DMS 273 (cell line): ENCODE measurements around the gene RUNX2.
A peak's percentile ranks its signal among the peaks of the same experiment; 100 is the strongest.

Source experiments
- DNase-seq: peaks from one replicate; lab custom pipeline; 2025; ENCODE audit not compliant: unreplicated experiment; lab: John Stamatoyannopoulos, UW

RUNX2 gene

GRCh38 chr6:45609141-45609638 is 281.1 kb downstream of the RUNX2 start:
- DNase-seq, result peak; percentile 15

GRCh38 chr6:45610374-45610773 is 282.2 kb downstream of the RUNX2 start:
- DNase-seq, result no peak

- DNase-seq, result no peak
Observed at GRCh38 chr6:45610832-45611231, 282.7 kb downstream of the RUNX2 start.

GRCh38 chr6:45611491-45611890 is 283.4 kb downstream of the RUNX2 start:
- DNase-seq, result no peak

- DNase-seq, result no peak
Observed at GRCh38 chr6:45613656-45614055, 285.5 kb downstream of the RUNX2 start.

GRCh38 chr6:45614488-45615285 is 286.6 kb downstream of the RUNX2 start:
- DNase-seq, result no peak

- no peak for DNase-seq
Observed at GRCh38 chr6:45616209-45616608, 288.1 kb downstream of the RUNX2 start.

GRCh38 chr6:45617441-45617840 is 289.3 kb downstream of the RUNX2 start:
- no peak for DNase-seq

GRCh38 chr6:45618259-45618658 is 290.1 kb downstream of the RUNX2 start:
- DNase-seq, result no peak

GRCh38 chr6:45619211-45619760 is 291.2 kb downstream of the RUNX2 start:
- DNase-seq, result no peak

- no peak for DNase-seq
Observed at GRCh38 chr6:45619994-45620471, 291.9 kb downstream of the RUNX2 start.

GRCh38 chr6:45624228-45624627 is 296.1 kb downstream of the RUNX2 start:
- no peak for DNase-seq

- no peak for DNase-seq
Observed at GRCh38 chr6:45625191-45625664, 297.1 kb downstream of the RUNX2 start.

GRCh38 chr6:45626087-45626891 is 298.2 kb downstream of the RUNX2 start:
- no peak for DNase-seq

GRCh38 chr6:45630314-45630713 is 302.2 kb downstream of the RUNX2 start:
- no peak for DNase-seq

GRCh38 chr6:45630801-45631200 is 302.7 kb downstream of the RUNX2 start:
- DNase-seq, result no peak

GRCh38 chr6:45631396-45631795 is 303.3 kb downstream of the RUNX2 start:
- no peak for DNase-seq

GRCh38 chr6:45633272-45633908 is 305.3 kb downstream of the RUNX2 start:
- DNase-seq, result no peak

- DNase-seq, result no peak
Observed at GRCh38 chr6:45634231-45634630, 306.1 kb downstream of the RUNX2 start.

- no peak for DNase-seq
Observed at GRCh38 chr6:45635284-45635867, 307.2 kb downstream of the RUNX2 start.

- DNase-seq, result no peak
Observed at GRCh38 chr6:45637056-45637455, 308.9 kb downstream of the RUNX2 start.
